ENCODE data around the gene B4GALT1.

DNA sequence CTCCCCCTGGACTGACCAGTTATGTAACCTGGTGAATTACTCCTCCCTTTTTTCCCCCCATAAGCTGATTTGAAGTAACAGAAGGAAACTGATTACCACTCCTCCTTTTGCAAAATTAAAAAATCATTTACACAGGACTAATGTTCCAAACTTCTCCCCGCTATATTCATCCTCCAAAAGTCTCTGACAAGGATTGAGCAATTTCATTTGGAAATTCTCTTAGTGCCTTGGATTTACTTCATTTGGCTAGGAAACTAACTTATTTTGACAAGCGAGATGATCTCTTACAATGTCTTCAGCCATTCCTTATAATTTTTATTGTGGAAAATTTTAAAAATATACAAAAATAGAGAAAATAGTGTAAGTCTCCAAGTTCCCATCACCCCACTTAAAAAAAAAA is 15.4 kb upstream of the B4GALT1 start:
- TF ChIP-seq, protein P1, sequence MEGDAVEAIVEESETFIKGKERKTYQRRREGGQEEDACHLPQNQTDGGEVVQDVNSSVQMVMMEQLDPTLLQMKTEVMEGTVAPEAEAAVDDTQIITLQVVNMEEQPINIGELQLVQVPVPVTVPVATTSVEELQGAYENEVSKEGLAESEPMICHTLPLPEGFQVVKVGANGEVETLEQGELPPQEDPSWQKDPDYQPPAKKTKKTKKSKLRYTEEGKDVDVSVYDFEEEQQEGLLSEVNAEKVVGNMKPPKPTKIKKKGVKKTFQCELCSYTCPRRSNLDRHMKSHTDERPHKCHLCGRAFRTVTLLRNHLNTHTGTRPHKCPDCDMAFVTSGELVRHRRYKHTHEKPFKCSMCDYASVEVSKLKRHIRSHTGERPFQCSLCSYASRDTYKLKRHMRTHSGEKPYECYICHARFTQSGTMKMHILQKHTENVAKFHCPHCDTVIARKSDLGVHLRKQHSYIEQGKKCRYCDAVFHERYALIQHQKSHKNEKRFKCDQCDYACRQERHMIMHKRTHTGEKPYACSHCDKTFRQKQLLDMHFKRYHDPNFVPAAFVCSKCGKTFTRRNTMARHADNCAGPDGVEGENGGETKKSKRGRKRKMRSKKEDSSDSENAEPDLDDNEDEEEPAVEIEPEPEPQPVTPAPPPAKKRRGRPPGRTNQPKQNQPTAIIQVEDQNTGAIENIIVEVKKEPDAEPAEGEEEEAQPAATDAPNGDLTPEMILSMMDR (optimal IDR thresholded peaks at IDR 0.05 in 1 of 3, IDR thresholded peaks at IDR 0.05 in 1 of 3, conservative IDR thresholded peaks at IDR 0.05 in 1 of 3; ENCODE audit: extremely low read depth in 1 of 3, insufficient read depth in 2 of 3, low read length in 3 of 3): no peak
- no peak for TF ChIP-seq EZH2 (IDR thresholded peaks at IDR 0.05; ENCODE audit: low read length)

Measured in keratinocyte (primary cell).